HG03108 (cell line): ENCODE results near the gene MPND.

Experiments used
- ATAC-seq: cut with Tn5 transposase; IDR thresholded peaks from one replicate; pipeline ENCODE4 v1.9.1; 2021; ENCODE audit warnings: moderate library complexity; ENCODE audit not compliant: unreplicated experiment

MPND gene

DNA sequence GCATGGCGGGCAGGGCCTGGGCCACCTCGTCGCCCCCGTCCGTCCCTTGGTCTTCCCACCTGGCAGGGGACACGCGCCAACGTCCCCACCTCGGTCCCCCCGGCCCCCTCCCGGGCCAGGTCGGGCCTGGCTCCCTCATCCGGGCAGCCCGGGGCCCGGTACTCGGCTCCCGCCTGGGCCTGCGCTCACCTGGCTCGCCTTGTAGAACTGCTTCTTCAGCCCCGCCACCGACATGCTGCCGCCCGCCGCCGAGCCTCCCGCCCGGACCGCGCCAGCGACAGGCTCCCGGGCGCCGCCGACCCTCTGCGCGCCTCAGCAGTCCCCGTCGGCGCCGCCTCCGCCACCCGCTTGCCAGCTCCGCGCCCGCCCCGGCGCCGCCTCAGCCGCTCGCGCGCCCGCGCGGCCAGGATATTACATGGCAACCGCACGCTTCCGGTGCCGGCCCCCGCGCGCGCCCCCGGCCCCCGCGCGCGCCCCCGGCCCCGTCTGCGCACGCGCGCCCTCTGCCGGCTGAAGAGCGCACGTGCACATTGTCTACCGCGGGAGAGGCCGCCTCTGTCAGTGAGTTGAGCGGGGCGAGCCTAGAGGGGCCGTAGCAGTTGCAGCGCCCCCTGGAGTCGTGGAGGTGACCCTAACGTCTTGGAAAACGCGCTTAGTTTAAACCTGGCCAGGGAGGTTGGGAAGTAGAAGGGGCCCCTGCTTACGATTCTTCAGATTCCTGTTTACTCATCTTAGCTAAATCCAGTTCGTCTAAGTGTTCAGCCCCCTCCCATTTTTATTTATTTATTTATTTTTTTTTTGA, 57.0 kb downstream of the MPND start, which contains the start of gene SH3GL1:
SH3GL1 (minus strand) TSS at position 413 of the 802 bp plus-strand sequence; CDS start at position 234, 179 bp downstream.
- ATAC-seq, result peak; percentile 49

DNA sequence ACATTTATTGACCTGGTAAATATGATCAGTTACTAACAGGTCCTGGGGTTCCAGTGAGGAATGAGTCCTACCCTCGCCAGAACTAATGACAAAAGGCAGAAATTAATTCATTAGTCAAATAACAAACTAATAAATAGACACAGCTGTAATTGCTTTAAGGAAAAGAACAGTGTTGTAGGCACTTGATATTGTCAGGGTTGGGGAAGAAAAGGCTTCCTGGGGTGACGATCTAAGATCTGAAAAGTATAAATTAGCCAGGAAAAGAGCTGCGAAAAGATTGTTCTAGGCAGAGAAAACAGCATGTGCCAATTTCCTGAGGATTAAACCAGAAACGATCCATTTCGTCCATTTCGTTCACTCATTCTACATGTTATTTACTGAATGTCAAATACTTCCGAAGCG, 58.4 kb downstream of the MPND start:
- ATAC-seq, result no peak

DNA sequence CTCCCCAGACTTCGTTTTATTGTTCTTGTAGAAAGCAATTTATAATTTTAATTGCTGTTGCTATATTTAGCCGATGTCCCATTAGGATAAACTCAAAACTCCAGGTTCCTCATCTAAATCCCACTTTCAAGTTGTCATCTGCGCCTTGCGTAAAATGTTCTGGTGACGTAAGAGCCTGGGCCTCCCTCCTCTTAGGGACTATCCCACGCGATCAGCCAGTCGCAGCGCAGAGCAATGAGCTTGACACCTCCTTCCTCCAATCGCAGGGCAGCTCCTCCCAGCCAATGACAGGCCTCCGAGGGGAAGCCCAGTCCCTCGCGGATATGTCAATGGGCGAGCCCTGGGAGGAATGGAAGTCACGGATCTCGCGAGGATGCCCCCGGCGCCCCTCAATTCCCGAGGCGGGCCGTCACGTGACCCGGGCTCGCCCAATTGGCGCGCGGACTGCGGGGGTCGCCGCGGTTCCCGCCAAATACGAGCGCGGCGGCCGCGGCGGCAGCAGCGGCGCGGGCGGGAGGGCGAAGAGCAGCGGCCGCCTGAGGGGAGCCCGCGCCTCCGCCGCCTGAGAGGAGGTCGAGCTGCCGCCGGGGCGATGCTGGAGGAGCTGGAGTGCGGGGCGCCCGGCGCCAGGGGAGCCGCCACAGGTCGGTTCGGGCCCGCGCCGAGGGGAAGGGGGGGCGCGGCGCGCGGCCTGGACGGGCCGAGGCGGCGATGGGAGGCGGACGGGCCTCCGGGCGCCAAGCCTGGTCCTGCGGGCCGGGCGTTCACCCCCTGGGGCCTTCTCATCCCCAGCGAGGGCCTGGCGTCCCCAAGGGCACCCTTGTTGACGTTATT, 59.0 kb downstream of the MPND start, which contains the start of gene CHAF1A:
CHAF1A (plus strand) TSS at position 470 of the 834 bp plus-strand sequence; CDS start at position 593, 123 bp downstream.
- peak; percentile 81 for ATAC-seq

GRCh38 chr19:4403005-4403761, 59.8 kb downstream of the MPND start:
- ATAC-seq, result no peak

- no peak for ATAC-seq
These were observed 62.6 kb downstream of the MPND start for GRCh38 chr19:4405977-4406376.

DNA sequence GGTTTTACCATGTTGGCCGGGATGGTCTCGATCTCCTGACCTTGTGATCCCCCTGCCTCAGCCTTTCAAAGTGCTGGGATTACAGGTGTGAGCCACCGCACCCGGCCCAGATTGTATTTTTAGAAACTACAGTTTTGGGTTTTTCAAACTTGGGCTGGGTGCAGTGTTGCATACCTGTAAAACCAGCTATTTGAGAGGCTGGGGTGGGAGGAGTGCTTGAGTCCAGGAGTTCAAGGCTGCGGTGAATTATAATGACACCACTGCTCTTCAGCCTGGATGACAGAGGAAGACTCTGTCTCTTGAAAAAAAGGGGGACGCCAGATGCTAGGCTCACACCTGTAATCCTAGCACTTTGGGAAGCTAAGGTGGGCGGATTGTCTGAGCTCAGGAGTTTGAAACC, 63.3 kb downstream of the MPND start:
- ATAC-seq, result no peak

- no peak for ATAC-seq
These were observed 66.0 kb downstream of the MPND start for GRCh38 chr19:4409123-4409933.
